ENCODE measurements around the gene PLPP4. TPM values are rescaled to one million over a fixed set of nuclear protein-coding genes. Genes with fewer than 3 reads are reported as not detected.

The PLPP4 gene
- total RNA-seq, 1 experiment from 2014 or later: 11.7 TPM

- no peak for DNase-seq (ENCODE audit: low spot score)
Measured at GRCh38 chr10:120575411-120575810, 118.4 kb downstream of the PLPP4 start.

- no peak for DNase-seq (ENCODE audit: low spot score)
Measured at GRCh38 chr10:120578134-120578533, 121.1 kb downstream of the PLPP4 start.

DNA sequence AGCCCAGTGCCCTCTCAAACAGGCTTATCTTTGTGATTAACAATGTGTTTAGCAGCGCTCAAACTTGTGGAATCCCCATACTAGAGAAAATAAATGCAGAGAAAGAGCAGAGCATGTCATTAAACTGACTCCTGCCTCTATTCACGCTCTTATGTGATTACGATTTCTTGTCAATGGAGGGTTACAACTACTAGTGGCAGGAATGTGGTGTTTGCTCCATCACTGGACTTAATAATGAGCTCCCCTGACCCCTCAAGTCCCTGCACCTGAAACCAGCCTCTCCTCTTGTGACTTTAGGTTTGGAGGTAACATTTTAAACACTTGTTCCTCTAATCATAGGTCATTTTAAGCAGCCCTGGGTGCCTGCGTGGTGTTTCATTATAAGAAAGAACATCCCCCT, 121.9 kb downstream of the PLPP4 start:
- DNase-seq (ENCODE audit: low spot score): no peak

GRCh38 chr10:120580918-120581895, 124.2 kb downstream of the PLPP4 start:
- DNase-seq (ENCODE audit: low spot score): no peak

GRCh38 chr10:120582753-120583152, 125.7 kb downstream of the PLPP4 start:
- DNase-seq (ENCODE audit: low spot score): no peak

- DNase-seq (ENCODE audit: low spot score): no peak
Measured at GRCh38 chr10:120583424-120584108, 126.5 kb downstream of the PLPP4 start.

DNA sequence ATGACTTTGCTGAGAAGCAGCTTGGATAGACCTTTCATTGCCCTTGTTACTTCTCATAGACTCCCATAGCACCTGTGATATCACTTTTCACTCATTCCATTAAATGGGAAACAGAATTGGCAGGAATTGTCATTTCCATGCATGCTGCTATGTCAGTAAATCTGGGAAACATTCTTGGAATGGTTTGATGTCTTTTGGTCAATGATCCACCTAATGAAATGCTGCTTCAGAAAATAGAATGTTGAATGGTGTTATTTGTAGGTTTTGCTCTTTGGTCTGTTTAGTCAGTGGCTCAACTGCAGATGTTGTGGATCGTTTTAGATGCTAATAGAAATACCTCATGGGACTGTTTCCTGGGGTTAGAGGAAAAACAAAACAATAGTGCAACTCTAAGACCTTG, 127.8 kb downstream of the PLPP4 start:
- no peak for DNase-seq (ENCODE audit: low spot score)

DNA sequence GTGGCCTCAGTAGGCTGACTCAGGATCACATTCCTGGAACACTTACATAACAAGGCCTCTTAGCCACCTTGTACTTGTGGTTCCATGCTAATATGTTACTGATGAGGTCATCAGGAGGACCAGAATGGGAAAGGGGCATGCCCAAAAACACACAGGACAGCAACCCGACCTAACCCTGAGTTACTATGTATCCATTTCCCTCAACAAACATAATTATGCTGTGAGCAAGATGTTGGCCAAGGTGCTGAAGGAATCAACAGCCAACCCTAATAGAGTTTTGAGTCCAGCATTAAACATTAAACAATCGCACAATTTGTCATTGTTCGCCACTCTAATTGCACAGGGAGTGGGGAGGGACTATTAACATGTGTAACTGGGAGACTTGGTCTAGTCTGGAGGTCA, 129.4 kb downstream of the PLPP4 start:
- DNase-seq (ENCODE audit: low spot score): peak; percentile 11

- DNase-seq (ENCODE audit: low spot score): no peak
Measured at GRCh38 chr10:120587061-120587460, 130.0 kb downstream of the PLPP4 start.

DNA sequence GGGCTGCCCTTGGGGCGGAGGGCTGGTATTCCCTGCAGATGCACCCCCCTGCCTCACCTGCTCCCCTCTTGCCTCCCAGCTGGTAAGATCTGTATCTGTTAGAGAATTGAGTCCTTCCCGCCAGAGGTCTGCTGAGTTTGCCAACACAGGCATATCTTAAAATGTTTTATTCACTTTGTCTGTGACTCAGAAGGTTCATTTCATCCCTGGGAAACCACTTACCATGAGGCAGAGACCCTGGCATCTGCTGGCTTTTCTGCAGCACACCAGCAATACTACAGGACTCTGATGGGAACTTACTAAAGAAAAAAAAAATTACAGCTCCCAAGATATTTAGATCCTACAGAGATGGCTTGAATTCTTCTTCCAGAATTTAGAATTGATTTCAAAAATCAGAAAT, 131.3 kb downstream of the PLPP4 start:
- DNase-seq (ENCODE audit: low spot score): no peak

DNA sequence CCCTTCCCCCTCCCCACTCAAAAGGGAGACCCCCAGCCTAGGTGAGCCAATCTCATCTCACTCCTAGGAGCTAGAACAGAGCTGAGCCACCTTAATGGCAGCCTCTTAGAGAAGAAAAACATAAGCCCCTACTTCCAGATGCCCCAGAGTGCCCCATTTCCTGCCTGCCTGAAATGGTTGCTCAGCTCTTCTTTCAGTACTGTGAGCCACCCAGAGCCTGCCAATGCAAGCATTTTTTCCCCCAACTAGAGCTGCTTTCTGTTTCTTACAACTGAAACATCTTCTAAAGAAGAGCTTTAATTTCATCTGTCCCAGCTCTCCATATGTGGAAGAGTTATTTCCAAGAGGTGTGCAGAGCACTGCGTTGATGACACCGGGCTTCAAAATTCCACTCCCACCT, 136.7 kb downstream of the PLPP4 start:
- DNase-seq (ENCODE audit: low spot score): no peak

DNA sequence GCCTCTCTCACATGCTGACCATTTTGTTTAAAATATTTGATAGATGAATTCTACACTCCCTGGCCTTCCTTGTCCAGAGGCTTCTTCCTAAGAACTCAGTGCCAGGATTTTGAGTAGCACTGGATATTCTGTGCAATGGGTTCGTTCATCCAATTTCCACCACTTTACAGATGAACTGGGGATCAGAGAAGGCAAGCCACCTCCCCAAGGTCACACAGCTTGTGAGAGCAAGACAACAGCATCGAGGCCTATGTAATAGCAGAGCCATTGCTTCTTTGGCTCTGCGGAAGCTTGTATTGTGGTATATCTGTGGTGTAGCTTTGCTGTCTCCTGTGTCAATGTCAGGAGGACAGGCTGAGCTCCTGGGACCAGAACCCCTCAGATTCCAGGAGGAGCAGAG, 140.9 kb downstream of the PLPP4 start:
- no peak for DNase-seq (ENCODE audit: low spot score)

DNA sequence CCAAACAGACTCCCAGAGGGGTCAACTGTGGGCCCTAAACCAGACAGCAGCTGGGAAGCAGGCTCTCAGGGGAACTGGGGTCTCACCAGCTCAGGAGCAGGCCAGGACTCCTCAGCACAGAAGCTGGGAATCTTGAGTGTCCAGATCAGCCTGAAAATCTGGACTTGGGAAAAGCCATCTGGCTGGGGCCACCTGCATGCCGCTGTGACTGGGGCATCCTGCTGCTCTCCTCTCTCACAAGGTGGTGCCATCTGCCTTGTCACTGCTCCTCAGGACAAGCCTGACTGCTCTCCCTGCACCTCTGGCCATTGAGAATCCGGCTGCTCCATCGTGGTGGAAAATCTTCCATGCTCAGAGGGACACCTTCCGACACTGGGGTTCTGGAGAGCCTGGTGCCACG, 141.4 kb downstream of the PLPP4 start:
- no peak for DNase-seq (ENCODE audit: low spot score)

DNA sequence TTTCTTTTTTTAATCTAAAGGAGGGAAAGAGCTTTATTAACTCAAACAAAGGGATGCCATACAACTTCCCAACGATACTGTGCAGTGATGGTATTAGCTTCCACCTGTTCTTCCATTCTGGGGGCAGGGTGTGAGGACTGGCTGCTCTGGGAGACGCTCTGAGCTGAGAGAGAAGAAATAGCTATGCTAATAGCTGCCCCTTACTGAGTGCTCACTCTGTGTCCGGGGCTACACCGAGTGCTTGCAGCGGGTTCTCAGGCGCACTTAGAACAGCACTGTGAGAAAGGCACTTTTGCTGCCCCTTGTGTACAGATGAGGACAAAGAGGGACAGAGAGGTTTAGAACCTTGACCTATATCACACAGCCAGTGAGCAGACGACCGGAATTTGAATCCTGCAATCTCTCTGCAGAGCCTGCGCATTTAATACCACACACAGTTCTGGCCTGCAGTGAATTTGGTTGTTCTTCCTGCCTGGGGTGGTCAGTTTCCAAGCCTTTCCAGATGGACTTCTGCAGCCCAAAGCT, 142.2 kb downstream of the PLPP4 start:
- no peak for DNase-seq (ENCODE audit: low spot score)

GRCh38 chr10:120600871-120601649, 144.0 kb downstream of the PLPP4 start:
- peak; percentile 72 for DNase-seq (ENCODE audit: low spot score)

DNA sequence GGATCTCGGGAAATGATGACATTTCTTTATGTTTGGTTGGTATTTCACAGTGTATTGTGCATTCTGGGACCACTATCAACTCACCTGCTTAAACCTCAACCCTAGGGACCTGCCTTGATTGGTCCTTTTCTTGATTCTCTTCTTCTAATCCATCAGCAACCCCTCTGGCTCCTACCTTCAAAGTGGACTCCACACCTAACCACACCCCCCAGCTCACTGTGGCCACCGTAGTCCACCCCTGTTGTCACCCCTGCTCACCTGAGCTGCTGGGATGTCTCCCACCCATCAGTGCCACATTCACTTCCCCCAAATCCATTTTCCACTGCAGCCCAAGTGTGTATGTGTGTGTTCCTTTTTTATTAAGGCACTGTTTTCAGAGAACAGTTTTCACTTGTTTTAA, 145.0 kb downstream of the PLPP4 start:
- DNase-seq (ENCODE audit: low spot score): no peak

DNA sequence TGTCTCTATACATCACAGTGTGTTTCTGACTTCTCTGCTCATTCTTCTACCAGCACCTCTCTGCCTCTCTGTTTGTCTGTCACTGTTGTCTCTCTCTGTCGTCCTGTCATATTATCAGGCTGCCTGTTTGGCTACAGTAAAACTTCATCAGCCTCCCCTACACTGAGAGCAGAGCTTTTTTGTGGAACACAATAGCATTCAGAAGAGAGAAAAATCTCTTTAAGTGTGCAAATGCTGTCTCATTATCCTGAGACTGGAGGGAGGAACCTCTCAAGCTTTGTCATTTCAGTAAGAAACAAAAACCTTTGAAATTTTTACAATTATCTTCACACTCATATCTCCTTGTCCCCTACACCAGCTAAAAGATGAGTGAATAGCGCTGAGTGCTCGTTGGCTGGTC, 148.4 kb downstream of the PLPP4 start:
- no peak for DNase-seq (ENCODE audit: low spot score)

- DNase-seq (ENCODE audit: low spot score): no peak
Measured at GRCh38 chr10:120606051-120606764, 149.2 kb downstream of the PLPP4 start.

DNA sequence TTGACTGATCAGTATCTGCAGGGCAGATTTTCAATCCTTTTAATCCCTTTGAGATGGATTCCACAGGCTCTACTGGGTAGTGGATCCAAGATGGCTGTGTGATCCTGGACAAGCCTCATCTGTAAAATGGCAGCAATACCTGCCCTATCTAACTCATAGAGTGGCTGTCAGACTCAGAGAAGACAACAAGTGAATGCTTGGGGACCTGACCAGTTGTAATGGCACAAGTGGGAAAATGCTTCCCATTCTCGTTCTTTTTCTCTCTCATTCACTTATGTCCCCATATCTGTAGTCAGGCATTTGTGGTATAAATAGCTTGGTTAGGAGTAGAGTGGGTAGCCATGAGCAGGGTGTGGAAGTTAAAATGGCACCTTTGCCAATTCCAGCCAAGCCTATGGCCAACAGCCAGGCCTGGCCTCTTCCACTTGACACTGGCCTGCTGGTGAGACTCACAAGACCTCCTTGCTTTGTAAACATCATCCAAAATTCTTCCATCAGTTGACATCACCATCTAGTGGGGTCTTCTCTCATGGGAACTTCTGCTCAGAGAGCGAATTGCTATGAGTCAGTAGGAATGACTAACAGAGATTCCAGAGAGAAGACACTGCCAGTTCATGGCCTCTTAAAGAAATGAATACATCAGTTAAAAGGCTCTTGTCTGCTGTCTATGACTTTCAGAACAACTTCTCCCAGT, 150.1 kb downstream of the PLPP4 start:
- DNase-seq (ENCODE audit: low spot score): peak; percentile 85
